NCI-H2029 (cell line): Measurements from ENCODE around the gene APOC1.

Experiments used
- DNase-seq: peaks from one replicate; lab custom pipeline; 2025; lab: John Stamatoyannopoulos, UW

Gene APOC1

DNA sequence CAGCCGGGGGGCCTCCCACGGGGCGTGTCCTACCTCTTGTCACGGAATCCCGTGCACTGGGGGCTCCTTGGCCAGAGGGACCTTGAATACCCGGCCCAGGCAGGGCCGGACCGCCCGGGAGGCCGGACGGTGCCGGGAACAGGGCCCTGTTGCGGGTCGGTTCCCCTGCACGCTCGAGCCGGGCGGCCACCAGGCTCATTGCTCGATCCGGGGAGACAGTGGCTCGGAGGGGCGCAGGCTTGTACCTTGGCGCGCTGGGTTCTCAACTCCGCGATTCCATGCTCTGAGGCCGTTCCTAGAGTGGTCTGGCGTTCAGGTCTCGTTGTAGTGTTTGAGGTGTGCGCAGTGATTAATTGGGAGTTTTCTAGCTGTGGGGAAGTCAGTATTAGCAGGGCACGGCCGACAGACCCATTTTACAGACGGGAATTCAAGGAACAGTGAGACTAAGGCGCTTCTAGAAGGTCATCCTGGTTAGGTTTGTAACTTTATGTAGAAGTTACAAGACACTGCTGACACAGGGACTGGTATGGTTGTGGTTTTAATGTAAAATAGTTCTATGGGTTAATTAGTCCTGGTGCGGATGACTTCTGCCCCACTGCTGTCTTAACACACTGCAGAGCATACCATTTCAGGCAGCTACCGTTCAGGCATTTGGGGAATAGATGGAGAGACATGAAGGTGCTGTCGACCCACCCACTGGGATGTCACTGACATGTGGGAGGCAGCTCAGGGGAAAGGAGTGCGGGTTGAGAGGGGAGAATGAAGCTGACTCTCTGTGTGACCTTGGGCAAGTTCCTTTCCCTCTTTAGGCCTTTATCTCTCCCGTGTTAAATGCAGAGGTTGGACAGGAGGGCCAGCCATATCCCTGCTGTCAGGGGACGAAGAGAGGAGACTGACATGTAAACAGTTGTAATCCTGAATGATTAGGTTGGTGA, 41.4 kb downstream of the APOC1 start:
- DNase-seq: no peak

DNA sequence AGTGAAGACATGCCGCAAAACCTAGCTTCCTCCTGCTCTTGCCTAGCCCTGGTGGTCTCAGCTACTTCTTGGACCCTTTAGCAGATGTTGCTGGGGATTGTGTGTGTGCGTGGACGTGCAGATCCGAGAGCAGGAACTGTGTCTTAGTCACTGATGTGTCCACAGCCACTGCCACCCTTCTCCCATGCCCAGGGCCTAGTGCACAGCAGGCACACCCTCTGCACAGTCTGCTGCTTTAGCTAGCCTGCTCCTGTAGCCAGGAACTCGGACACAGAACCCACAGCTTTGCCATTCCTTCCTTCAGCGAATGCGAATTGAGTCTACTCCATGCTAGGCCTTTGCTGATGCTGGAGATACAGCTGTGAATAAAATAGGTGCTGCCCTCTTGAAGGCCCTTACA, 43.1 kb downstream of the APOC1 start:
- DNase-seq: no peak

DNA sequence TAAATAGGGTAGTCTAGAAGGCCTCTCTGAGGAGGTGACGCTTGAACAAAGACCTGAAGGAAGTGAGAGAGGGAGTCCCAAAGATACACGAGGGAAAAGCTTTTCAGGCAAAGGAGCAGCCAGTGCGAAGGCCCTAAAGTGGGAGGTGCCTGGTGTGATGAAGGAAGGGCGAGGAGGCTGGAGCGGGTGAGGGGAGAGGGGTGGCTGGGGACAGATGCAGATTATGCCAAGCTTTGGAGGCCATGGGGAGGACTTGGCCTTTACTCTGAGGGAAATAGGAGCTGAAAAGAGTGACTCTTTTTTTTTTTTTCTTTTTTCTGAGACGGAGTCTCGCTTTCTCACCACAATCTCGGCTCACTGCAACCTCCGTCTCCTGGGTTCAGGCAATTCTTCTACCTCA, 43.7 kb downstream of the APOC1 start:
- no peak for DNase-seq

DNA sequence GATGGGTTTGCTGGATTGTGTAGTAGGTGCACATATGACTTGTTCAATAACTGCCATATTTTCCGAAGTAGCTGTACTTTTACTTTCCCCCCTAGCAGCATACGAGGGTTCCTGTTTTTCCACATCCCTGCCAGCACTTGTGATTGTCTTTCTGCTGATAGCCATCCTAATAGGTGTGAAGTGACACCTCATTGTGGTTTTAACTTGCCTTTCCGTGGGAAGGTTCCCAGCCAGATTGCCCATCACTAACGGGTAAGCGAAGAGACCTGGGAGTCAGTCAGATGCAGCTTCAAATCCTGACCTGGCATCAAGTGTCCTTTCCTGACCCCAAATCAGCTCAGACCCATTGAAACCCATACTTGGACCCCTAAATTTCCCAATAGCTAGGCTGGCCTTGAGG, 45.3 kb downstream of the APOC1 start:
- DNase-seq: no peak

DNA sequence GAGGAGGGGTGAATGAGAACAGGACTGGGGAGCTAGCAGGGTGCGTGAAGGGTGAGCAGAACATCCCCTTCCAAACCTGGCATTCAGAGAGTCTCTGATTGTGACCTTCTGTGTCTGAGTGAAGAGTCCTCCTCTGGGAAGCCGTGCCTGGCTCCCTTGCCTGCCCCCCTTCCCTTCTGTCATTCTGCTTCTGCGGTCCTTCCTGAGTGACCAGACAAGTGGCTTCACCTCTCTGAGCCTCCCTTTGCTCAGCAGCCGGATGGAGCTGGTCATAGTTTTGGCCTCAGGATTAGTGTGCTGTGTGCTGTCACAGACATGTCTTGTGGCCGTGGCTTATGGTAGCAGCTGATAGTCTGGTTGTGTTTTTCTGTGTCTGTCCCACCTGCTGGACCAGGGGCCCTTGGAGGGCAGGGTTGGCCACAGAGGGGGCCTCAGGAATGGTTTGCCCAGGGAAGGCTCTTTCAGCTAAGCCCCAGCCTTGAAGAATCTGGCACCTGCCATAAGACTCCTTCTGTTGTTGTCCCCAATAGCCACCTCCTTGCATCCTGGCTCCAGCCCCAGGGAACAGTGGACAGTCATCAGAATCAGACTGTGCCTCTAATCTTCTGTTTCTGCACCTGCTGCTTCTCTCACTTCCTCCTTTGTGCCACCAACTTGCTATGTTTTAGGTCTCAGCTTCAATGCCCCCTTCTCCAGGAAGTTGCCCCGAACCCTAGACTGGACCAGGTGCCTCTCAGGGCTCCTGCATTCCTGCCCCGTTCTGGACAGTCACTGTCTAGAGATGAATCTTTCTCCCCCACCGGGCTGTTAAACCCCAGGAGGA, 46.7 kb downstream of the APOC1 start:
- DNase-seq: no peak

DNA sequence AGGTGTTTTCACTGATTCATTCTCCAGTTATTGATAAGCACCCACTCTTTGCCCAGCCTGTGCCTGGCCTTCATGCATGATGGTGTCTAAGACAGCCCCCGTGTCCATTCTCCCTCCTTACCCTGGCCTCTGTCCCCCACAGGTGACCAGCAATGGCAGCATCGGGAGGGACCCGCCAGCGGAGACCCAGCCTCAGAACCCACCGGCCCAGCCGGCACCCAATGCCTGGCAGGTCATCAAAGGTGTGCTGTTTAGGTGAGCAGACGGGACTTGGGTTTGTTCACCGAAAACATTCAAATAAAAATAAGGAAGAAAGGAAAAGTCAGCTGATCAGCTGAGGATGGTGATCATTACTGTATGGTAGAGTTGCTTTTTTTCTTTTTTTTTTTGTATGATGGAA, 47.4 kb downstream of the APOC1 start:
- DNase-seq: no peak

DNA sequence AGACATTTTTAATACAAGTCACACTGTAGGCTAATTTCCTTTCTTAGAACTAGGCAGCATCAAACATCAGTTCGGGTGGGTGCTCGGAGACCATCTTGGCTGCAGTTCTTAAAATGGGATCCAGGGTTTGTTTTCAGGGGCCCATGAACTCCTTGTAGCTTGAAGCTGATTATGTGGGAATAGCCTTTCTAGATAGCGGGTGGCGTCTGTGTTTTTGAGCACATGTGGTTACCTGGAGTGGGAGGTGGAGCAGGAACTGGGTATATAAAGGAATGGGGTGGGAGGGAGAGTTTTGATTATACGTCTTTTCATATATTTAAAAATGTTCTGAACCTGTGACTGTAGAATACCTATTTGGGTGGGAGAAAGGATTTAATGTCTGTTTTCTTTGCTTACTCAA, 53.7 kb downstream of the APOC1 start:
- no peak for DNase-seq

DNA sequence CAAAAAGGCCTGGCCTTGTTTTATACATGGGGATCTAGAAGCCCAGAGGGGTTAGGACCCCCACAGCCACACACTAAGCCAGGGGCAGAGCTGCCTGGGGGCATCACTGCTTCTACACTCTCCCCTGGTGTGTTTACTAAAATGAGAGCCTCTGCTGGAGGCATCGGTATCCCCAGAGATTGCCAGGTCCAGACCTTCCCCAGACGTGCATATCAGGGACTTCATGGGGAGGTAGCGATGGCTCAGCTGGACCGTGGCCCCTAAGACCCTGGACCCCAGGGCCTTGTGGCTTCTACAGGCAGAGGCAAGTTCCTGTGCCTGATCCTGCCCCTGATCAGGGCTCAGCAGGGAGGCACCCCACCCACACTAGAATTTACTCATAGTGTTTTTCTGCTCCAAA, 54.3 kb downstream of the APOC1 start:
- no peak for DNase-seq
